Prostate gland (tissue), 2 donors: Measurements from ENCODE around the gene HOXB6. TPM values are rescaled to one million over a fixed set of nuclear protein-coding genes. Genes with fewer than 3 reads are reported as not detected.

ENCODE experiments used
- DNase-seq: peaks from one replicate; pipeline ENCODE4 v3.0.0-alpha.2; 2019; ENCODE audit warnings: low spot score
- H3K27ac ChIP-seq, 2 donors: fragments of 200-600 bp; sonication (generic); 2 replicates each; pipeline ENCODE4 v1.5.1; 2017 to 2019
- H3K27me3 ChIP-seq: fragments of 200-600 bp; sonication (generic); replicated peaks from 2 replicates; pipeline ENCODE4 v1.5.1; 2019; ENCODE audit not compliant: insufficient read depth
- H3K36me3 ChIP-seq, 2 donors: fragments of 200-600 bp; sonication (generic); 1 replicate in 1 of 2; 2 replicates in 1 of 2; pipeline versions ENCODE4 v1.5.1 to v1.8.1; 2017 to 2019
- H3K4me1 ChIP-seq: fragments of 200-600 bp; sonication (generic); replicated peaks from 2 replicates; pipeline ENCODE4 v1.5.1; 2019
- H3K4me3 ChIP-seq, 2 donors: fragments of 200-600 bp; sonication (generic); 2 replicates each; pipeline ENCODE4 v1.5.1; 2017 to 2019
- H3K9me3 ChIP-seq: fragments of 200-600 bp; sonication (generic); 2 replicates; pipeline ENCODE4 v1.5.1; 2017
- CTCF ChIP-seq, 4 experiments: fragments of 200-600 bp in 2 of 4; fragments of 450-650 bp in 2 of 4; sonication (generic) in 2 of 4; IDR thresholded peaks; 1 replicate in 3 of 4; 2 replicates in 1 of 4; pipeline ENCODE4 v1.5.1; 2016 to 2019; ENCODE audit warnings: antibody characterized with exemption in 4 of 4, mild to moderate bottlenecking in 2 of 4, moderate library complexity in 2 of 4
- POLR2A ChIP-seq: fragments of 450-650 bp; IDR thresholded peaks from one replicate; pipeline ENCODE4 v1.6.1; 2016; ENCODE audit warnings: antibody characterized with exemption, mild to moderate bottlenecking
- POLR2AphosphoS5 ChIP-seq: sonication (generic); formaldehyde crosslinking; IDR thresholded peaks from one replicate; pipeline ENCODE4 v1.6.1; 2017; ENCODE audit warnings: antibody characterized with exemption
- WGBS: methylation state at CpG from one replicate; pipeline ENCODE4 v1.1.5; 2018; 5-methylcytosine and 5-hydroxymethylcytosine counted together
- intact Hi-C: fragments of 100-400 bp; cut with DNase I; formaldehyde crosslinking; loops from one replicate; pipeline ENCODE4 v1.14.2; 2022
- total RNA-seq, 2 donors: library from RNA; depleted of rRNA; stranded (reverse); fragments of >200 nt; gene quantifications; one replicate each; pipeline ENCODE4 v1.1.0, GENCODE V29; 2016

HOXB6 gene
- total RNA-seq, 2 donors from 2014 or later, result 0.27 to 0.40 TPM

DNA sequence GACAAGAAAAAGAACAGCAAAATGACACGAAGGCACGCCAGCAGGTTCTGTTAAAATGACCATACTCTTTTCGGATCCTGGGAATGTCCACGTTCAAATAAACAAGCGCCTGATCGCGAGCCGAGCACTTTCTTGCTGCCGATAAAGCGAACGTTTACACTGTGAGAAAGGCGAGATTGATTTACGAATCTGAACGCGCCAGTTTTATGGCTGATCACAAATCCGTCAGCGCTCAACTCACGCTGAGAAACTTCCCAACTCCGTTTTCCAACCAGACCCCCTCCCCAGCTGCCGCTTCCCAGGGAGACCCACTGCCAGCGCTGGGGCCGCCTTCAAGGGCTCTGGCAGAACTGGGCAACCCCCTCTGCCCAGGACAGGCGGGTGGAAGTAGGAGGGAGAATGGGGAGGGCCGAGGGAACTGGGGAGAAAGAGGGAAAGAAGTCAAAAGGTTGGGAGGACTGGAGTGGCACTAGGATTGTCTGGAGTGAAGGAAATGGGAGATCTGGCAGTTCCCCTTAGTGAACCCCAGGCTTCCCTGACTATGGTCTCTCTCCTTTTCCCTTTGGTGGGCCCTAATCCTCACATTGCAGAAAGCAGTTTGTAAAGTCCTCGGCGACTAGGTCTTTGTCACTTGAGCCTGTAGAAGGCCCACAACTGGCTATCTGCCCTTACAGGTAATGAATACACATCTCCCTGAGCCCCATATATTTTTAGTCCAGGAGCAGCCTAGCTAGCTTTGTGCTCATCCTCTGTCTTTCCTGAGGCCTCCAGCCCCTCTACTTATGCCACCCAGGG lies 33.6 kb downstream of the HOXB6 start:
- 43% methylated on average over 26 of the region's 26 CpGs for WGBS
- Histone ChIP-seq H3K9me3 (no peaks in the 10 kb centered on the region), H3K4me1 (no peaks in the 10 kb centered on the region), H3K36me3 (no peaks in the 10 kb centered on the region), H3K4me3 (no peak overlapping the region), H3K27me3 (peaks cover 25% of the 10 kb centered on the region), H3K27ac (no peak overlapping the region)
- intact Hi-C loops, result no loop called here
- no peak for DNase-seq
- no peak for TF ChIP-seq POLR2AphosphoS5
- TF ChIP-seq POLR2A, result no peak
- no peak for TF ChIP-seq CTCF (IDR thresholded peaks at IDR 0.05)

DNA sequence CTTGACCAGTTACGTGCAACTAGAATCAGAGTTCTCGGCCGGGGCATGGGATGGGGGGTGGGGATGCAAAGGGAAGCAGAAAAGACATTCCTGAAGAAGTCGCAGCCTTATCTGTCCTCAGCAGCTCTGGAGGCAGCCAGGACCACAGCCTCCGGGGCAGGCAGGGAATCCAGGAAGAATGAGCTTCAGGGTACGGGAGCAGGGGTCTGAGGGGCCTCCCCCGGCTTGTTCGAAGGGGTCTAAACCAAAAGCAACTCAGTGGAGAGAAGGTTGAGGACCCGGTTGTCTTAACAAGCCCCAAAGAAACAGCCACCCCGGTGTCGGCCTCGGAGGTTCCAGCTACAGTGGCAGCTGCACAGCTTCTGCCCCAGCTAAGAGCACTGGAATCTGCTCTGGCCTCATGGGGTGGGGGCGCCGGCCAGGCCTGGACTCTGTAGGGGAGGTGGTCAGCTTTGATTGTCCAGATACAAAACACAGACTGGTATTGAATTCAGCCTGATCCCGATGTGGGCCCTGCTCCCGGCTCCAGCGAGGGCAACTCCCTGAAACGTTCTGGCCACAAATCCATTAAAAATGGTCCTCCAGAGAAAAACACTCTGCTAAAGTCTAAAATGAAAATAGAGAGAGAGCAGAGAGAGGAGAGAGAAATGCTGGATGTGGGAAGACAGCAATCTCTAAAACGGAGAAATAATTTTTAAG lies 34.3 kb downstream of the HOXB6 start:
- DNase-seq, result no peak
- no peak overlapping the region for H3K27ac ChIP-seq
- intact Hi-C loops, result no loop called here
- no peak for TF ChIP-seq POLR2AphosphoS5
- TF ChIP-seq CTCF (IDR thresholded peaks at IDR 0.05), result no peak
- no peak for TF ChIP-seq POLR2A
- 38% methylated on average over 19 of the region's 19 CpGs for WGBS
- H3K9me3 ChIP-seq, result no peaks in the 10 kb centered on the region
- H3K27me3 ChIP-seq, result peaks cover 18% of the 10 kb centered on the region
- no peaks in the 10 kb centered on the region for H3K36me3 ChIP-seq
- no peak overlapping the region for H3K4me3 ChIP-seq
- no peaks in the 10 kb centered on the region for H3K4me1 ChIP-seq

GRCh38 chr17:48569674-48570324 lies 35.0 kb downstream of the HOXB6 start:
- WGBS, result 56% methylated on average over 6 of the region's 6 CpGs
- DNase-seq, result no peak
- H3K4me1 ChIP-seq, result no peaks in the 10 kb centered on the region
- H3K27ac ChIP-seq, result no peak overlapping the region
- intact Hi-C loops, result no loop called here
- H3K4me3 ChIP-seq, result no peak overlapping the region
- H3K36me3 ChIP-seq, result no peaks in the 10 kb centered on the region
- peaks cover 13% of the 10 kb centered on the region for H3K27me3 ChIP-seq
- no peak for TF ChIP-seq CTCF (IDR thresholded peaks at IDR 0.05)
- TF ChIP-seq POLR2A, result no peak
- no peak for TF ChIP-seq POLR2AphosphoS5
- no peaks in the 10 kb centered on the region for H3K9me3 ChIP-seq

GRCh38 chr17:48569240-48569582 lies 35.6 kb downstream of the HOXB6 start:
- Histone ChIP-seq H3K27me3 (peaks cover 8% of the 10 kb centered on the region), H3K27ac (no peak overlapping the region), H3K4me1 (no peaks in the 10 kb centered on the region), H3K9me3 (no peaks in the 10 kb centered on the region), H3K4me3 (no peak overlapping the region), H3K36me3 (no peaks in the 10 kb centered on the region)
- no peak for TF ChIP-seq POLR2A
- no peak for TF ChIP-seq CTCF (IDR thresholded peaks at IDR 0.05)
- no peak for TF ChIP-seq POLR2AphosphoS5
- no peak for DNase-seq
- intact Hi-C loops, result no loop called here
- 57% methylated on average over 3 of the region's 3 CpGs for WGBS
